ENCODE results near the gene TAF11L9. TPM values are rescaled to one million over a fixed set of nuclear protein-coding genes. Genes with fewer than 3 reads are reported as not detected.
"Not testable (repeated sequence)": the region's sequence is repeated elsewhere in the genome, so short reads cannot be mapped to it uniquely, and the experiment has no call there.

The TAF11L9 gene
- not detected for total RNA-seq
- long read RNA-seq, result 0 reads

- intact Hi-C loops (cut with DNase I); ATAC-seq (ENCODE audit: poor library complexity); DNase-seq: not testable (repeated sequence)
Measured at GRCh38 chr5:17594255-17594654, at the start of gene TAF11L9. TSS of gene TAF11L9 (minus strand) at chr5:17594394.

DNA sequence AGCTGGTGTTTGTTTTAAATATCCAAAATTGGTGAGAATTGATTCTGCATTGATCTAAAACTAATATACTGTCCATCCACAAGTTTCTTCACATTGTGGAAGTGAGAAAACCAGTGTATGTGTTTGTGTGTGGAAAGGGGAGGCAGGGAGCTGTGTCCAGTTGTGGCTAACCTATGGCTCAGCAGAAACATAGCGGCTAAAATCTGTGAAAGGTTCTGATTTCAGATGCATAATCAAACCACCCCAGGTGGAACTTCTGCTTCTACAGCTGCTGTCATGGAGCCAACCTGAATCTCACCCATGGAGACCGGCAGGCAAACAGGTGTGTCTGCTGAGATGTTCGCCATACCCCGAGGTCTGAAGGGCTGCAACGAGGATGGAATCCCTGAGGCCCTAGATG lies 40.0 kb upstream of the TAF11L9 start, which contains the start of gene TAF11L14:
Gene TAF11L14, plus strand, starts transcription at position 301 of the 400 bp plus-strand sequence.
- no peak for ATAC-seq (ENCODE audit: poor library complexity)
- intact Hi-C loops (cut with DNase I), result no loop called here
- no peak for DNase-seq

DNA sequence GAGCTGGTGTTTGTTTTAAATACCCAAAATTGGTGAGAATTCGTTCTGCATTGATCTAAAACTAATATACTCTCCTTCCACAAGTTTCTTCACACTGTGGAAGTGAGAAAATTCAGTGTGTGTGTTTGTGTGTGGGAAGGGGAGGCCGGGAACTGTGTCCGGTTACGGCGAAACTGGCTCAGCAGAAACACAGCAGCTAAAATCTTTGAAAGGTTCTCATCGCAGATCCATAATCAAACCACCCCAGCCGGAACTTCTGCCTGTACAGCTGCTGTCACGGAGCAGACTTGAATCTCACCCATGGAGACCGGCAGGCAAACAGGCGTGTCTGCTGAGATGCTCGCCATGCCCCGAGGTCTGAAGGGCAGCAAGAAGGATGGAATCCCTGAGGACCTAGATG lies 37.6 kb upstream of the TAF11L9 start, which contains the start of gene TAF11L13:
Gene TAF11L13, plus strand, starts transcription at position 301 of the 400 bp plus-strand sequence.
- intact Hi-C loops (cut with DNase I); ATAC-seq (ENCODE audit: poor library complexity); DNase-seq: not testable (repeated sequence)

DNA sequence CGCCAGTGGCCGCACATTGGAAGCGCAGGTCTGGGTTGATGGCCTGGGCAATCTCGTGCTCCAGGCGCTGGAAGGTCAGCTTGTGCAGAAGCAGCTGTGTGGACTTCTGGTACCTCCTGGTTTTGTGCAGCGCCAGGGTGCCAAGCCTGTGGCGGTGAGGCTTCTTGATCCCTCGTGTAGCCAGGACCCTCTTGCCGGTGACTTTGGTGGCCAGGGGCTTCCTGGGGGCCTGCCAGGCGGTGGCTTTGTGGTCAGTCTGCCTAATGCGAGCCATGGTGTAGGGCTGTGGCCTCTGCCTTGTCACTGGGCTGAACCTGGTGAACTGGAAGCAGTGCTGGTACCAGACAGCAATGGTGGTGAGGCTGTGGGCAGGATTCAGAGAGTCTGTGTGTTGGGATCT lies 31.5 kb upstream of the TAF11L9 start:
- intact Hi-C loops (cut with DNase I), result no loop called here
- DNase-seq (no peak), ATAC-seq (ENCODE audit: poor library complexity) (no peak)

DNA sequence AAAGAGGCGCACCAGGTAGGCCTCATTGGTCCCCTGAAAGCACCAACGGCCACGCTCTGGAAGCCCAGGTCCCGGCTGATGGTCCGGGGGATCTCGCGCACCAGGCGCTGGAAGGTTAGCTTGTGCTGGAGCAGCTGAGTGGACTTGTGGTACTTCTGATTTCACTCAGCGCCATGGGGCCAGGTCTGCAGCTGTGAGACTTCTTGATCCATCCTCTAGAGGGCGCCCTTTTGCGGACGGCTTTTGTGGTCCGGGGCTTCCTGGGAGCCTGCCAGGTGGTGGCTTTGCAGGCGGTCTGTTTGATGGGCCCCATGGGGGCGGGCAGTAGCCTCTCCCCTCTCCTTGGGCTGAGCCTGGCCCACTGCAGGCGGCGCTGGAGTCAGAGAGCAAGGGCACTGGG lies 26.4 kb upstream of the TAF11L9 start:
- intact Hi-C loops (cut with DNase I), result no loop called here
- DNase-seq, result no peak

DNA sequence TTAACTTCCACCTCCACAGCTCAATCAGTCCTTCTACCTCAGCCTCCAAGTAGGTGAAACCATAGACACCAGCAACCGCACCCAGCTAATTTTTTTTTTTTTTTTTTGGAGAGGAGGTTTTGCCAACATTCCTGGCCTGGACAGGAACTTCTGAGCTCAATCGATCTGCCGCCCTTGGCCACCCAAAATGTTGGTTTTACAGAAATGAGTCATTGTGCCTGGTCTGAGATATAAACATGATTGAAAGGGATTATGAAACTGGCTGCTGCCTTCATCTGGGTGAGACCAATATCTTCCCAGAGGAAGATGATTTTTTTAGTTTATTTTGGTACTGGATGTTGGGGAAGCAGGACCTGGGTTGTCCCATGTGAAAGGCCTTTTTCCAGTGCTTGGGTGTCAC lies 25.2 kb upstream of the TAF11L9 start:
- ATAC-seq (ENCODE audit: poor library complexity), result no peak
- intact Hi-C loops (cut with DNase I), result no loop called here
- no peak for DNase-seq

More for the DNA sequence above, 26.4 kb upstream of the TAF11L9 start:
- ATAC-seq (ENCODE audit: poor library complexity), result no peak

GRCh38 chr5:17614872-17615605 lies 20.8 kb upstream of the TAF11L9 start:
- intact Hi-C loops (cut with DNase I), result no loop called here
- DNase-seq, result no peak
- ATAC-seq (ENCODE audit: poor library complexity), result no peak

- ATAC-seq (ENCODE audit: poor library complexity); intact Hi-C loops (cut with DNase I); DNase-seq: not testable (repeated sequence)
Measured at GRCh38 chr5:17610092-17610491, 15.9 kb upstream of the TAF11L9 start, which contains the start of gene TAF11L12. TSS of gene TAF11L12 (plus strand) at chr5:17610392.

GRCh38 chr5:17607461-17607860 lies 13.3 kb upstream of the TAF11L9 start:
- ATAC-seq (ENCODE audit: poor library complexity); intact Hi-C loops (cut with DNase I); DNase-seq: not testable (repeated sequence)

GRCh38 chr5:17604951-17605350 lies 10.8 kb upstream of the TAF11L9 start:
- DNase-seq (no peak), ATAC-seq (ENCODE audit: poor library complexity) (no peak)
- intact Hi-C loops (cut with DNase I), result no loop called here

DNA sequence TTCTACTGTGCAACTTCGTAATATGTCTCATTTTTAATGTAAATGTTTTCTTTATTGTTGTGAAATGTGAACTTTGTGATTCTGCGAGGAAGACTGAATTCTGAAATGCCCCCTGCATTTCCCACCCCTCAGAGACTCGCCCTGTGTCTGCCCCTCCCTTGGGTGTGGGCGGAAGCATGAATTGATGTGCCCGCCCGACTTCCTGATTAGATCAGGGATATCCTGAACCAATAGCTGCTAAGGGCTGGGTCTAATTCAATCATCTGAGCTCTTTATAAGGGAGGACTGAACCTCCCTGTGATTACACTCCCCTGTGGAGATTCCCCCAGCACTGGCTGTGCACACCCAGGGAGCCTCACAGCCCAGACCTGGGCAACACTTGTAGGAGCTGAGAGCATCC lies 9.7 kb upstream of the TAF11L9 start, which contains the start of gene TAF11L11:
Gene TAF11L11, plus strand, starts transcription at position 304 of the 400 bp plus-strand sequence.
- DNase-seq; ATAC-seq (ENCODE audit: poor library complexity); intact Hi-C loops (cut with DNase I): not testable (repeated sequence)

DNA sequence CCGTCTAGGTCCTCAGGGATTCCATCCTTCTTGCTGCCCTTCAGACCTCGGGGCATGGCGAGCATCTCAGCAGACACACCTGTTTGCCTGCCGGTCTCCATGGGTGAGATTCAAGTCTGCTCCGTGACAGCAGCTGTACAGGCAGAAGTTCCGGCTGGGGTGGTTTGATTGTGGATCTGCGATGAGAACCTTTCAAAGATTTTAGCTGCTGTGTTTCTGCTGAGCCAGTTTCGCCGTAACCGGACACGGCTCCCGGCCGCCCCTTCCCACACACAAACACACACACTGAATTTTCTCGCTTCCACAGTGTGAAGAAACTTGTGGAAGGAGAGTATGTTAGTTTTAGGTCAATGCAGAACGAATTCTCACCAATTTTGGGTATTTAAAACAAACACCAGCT lies 3.5 kb upstream of the TAF11L9 start, which contains the start of gene TAF11L10:
Gene TAF11L10, minus strand, starts transcription at position 101 of the 400 bp plus-strand sequence.
- ATAC-seq (ENCODE audit: poor library complexity); DNase-seq; intact Hi-C loops (cut with DNase I): not testable (repeated sequence)

DNA sequence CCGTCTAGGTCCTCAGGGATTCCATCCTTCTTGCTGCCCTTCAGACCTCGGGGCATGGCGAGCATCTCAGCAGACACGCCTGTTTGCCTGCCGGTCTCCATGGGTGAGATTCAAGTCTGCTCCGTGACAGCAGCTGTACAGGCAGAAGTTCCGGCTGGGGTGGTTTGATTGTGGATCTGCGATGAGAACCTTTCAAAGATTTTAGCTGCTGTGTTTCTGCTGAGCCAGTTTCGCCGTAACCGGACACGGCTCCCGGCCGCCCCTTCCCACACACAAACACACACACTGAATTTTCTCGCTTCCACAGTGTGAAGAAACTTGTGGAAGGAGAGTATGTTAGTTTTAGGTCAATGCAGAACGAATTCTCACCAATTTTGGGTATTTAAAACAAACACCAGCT lies 3.3 kb downstream of the TAF11L9 start, which contains the start of gene TAF11L8:
Gene TAF11L8, minus strand, starts transcription at position 101 of the 400 bp plus-strand sequence.
- ATAC-seq (ENCODE audit: poor library complexity); DNase-seq; intact Hi-C loops (cut with DNase I): not testable (repeated sequence)

GRCh38 chr5:17585658-17586057 lies 8.5 kb downstream of the TAF11L9 start, which contains the start of gene TAF11L7:
TSS of gene TAF11L7 (minus strand) at chr5:17585758.
- DNase-seq; ATAC-seq (ENCODE audit: poor library complexity); intact Hi-C loops (cut with DNase I): not testable (repeated sequence)

Other genes starting within 250 kb of the TAF11L9 start
- not detected for gene TAF11L2, start 96.2 kb downstream of the TAF11L9 start, total RNA-seq
- gene TAF11L3, start 76.0 kb downstream of the TAF11L9 start, total RNA-seq, result not detected
- gene TAF11L4, start 72.6 kb downstream of the TAF11L9 start, total RNA-seq, result not detected
- not detected for gene TAF11L5, start 69.2 kb downstream of the TAF11L9 start, total RNA-seq
- not detected for gene TAF11L6, start 65.7 kb downstream of the TAF11L9 start, total RNA-seq
- not detected for gene TAF11L7, start 8.6 kb downstream of the TAF11L9 start, total RNA-seq
- not detected for gene TAF11L8, start 3.4 kb downstream of the TAF11L9 start, total RNA-seq
- gene TAF11L10, start 3.4 kb upstream of the TAF11L9 start, total RNA-seq, result not detected
- not detected for gene TAF11L11, start 9.8 kb upstream of the TAF11L9 start, total RNA-seq
- not detected for gene TAF11L12, start 16.0 kb upstream of the TAF11L9 start, total RNA-seq
- not detected for gene TAF11L13, start 37.7 kb upstream of the TAF11L9 start, total RNA-seq
- not detected for gene TAF11L14, start 40.1 kb upstream of the TAF11L9 start, total RNA-seq